HFF-Myc (cell line): ENCODE measurements around the gene VSTM4.

Experiments
- DNase-seq: peaks from one replicate; pipeline ENCODE4 v3.0.0-alpha.2; 2011; ENCODE audit warnings: low read depth; ENCODE audit errors: extremely low read depth
- H3K4me3 ChIP-seq: replicated peaks from 2 replicates; pipeline ENCODE4 v1.5.1; 2011; ENCODE audit warnings: low read depth, mild to moderate bottlenecking, control low read depth, low read length
- TF ChIP-seq, protein P1 (sequence below): IDR thresholded peaks from 2 replicates; pipeline ENCODE4 v1.5.1; 2012; ENCODE audit warnings: mild to moderate bottlenecking, low read depth, low read length, control low read depth; ENCODE audit errors: missing control alignments

Gene VSTM4

DNA sequence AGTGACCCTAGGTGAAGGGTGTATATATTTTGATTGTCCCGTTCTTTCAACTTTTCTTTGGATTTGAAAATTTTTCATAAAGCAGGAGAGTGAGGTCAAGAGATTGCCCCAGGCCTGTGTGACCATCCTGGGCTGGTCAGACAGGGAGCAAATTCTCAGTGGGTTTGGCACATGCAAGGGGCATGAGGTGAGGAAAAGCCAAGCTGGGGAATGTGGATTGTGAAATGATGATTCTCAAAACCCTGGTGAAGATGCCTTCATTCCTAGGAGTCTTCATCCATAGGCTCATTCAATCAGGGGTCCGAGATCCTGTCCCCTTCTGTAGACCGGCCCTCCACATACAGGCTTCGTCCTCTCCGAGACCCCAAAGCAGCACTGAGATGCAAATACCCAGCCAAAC, 45.5 kb upstream of the VSTM4 start:
- TF ChIP-seq, protein P1, sequence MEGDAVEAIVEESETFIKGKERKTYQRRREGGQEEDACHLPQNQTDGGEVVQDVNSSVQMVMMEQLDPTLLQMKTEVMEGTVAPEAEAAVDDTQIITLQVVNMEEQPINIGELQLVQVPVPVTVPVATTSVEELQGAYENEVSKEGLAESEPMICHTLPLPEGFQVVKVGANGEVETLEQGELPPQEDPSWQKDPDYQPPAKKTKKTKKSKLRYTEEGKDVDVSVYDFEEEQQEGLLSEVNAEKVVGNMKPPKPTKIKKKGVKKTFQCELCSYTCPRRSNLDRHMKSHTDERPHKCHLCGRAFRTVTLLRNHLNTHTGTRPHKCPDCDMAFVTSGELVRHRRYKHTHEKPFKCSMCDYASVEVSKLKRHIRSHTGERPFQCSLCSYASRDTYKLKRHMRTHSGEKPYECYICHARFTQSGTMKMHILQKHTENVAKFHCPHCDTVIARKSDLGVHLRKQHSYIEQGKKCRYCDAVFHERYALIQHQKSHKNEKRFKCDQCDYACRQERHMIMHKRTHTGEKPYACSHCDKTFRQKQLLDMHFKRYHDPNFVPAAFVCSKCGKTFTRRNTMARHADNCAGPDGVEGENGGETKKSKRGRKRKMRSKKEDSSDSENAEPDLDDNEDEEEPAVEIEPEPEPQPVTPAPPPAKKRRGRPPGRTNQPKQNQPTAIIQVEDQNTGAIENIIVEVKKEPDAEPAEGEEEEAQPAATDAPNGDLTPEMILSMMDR = no peak
- no peak overlapping the region for H3K4me3 ChIP-seq

DNA sequence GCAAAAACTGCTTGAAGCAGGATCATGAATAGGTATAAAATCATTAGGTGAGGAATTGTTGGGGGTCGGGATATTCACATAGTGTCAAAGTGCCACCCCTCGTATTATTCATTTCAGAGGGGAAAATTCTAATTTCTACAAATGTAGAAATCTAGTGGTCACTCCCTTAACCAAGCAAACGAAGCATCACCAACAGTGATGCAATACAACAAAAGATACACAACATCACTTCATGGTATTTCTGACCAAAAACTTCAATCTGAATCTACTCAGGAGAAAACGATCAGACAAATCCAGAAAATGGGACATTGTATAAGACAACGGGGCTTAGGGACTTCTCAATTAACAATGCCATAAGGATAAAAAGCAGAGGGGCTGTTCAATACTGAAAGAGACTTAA, 44.8 kb upstream of the VSTM4 start:
- TF ChIP-seq, protein P1 = no peak
- no peak for DNase-seq
- H3K4me3 ChIP-seq = no peak overlapping the region

More for the DNA sequence above, 45.5 kb upstream of the VSTM4 start:
- no peak for DNase-seq

DNA sequence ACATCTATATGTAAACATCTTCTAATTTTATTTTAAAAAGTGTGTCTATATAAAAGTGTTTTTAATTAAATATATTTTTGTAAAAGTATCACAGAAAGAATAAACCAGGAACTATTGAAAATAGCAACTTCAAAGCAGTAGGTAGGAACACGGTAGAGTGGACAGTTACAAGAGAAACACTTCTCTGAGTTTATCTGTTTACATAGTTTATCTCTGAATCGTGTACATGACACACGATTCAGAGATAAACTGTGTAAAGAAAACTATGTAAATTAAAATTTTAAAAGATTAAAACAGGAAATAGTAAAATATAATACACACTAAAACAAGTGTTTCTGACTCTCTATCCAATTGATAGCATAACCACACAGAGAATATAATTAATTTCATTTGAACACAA, 43.6 kb upstream of the VSTM4 start:
- TF ChIP-seq, protein P1 = no peak
- no peak overlapping the region for H3K4me3 ChIP-seq
- DNase-seq = no peak

DNA sequence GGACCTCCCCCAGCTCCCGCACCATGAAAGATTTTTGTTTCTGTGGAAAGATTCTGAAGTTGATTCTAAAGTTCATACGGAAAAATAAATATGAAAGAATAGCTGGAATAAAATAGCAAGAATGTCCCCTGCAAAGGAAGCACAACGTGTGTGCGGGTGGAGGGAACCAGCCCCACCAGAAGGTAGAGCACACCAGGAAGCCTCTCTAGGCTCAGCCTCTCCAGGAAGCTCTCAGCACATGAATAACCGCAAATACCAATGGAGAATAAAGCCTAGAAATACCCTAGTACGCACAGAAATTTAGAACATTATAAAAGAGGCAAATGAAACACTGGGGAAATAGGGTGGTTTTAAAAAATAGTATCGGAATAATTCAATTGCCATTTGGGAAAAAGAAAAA, 43.1 kb upstream of the VSTM4 start:
- no peak for DNase-seq
- H3K4me3 ChIP-seq = no peak overlapping the region
- TF ChIP-seq, protein P1 = no peak

DNA sequence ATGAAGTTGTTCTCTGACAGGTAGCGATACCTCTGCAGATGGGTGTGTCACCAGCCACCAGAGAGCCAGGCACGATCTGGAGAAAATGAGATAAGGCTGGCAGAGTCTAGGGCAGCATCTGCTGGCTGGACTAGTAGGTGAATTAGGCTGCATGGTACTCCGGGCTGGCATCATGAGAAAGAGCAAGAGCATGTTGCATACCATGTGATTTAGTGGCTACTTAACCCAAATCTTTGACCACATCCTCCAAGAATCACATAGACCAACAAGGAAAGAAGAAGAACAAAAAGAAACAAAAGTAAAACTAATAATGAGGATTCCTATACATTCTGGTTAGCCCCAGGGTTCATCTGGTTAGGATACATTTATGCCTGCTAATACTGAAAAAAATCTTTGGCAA, 41.9 kb upstream of the VSTM4 start:
- no peak for DNase-seq
- H3K4me3 ChIP-seq = no peak overlapping the region
- TF ChIP-seq, protein P1 = no peak

DNA sequence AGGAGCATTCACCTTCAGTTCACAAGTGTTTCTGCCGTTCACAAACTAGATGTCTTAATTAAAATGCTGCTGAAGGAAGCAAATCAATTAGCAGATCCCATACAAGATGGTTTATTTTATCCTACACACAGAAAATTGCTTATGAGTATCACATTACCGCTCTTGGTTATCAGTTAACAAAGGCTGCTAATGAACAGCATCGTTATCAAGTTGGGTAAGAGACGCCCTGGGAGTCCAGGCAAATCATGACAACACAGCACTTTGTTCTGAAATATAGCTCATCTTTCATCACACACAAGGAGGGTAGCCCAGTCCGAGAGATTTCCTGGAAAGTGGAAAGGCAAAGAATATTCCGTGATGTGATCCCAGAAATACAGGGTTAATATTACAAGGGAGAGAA, 39.3 kb upstream of the VSTM4 start:
- TF ChIP-seq, protein P1 = no peak
- DNase-seq = no peak
- no peak overlapping the region for H3K4me3 ChIP-seq

DNA sequence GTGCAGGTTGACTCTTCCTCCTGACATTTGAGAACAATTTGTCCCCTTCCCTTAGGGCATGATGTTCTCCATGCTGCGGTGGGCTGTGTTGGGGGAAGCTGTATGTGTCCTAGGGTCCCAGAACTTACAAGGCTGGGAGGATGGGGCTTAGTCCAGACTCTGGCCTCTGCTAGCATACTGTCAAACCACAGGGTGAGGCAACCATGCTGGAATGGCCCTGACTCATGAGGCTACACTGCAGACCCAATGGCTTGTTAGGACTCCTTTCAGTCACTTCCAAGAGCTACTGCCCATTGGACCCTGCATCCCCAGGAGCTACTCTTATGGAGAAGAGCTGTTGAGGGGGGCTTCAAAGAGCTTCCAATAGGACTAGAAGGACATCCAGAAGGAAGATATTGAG, 38.6 kb upstream of the VSTM4 start:
- no peak for DNase-seq
- TF ChIP-seq, protein P1 = no peak

More for the DNA sequence above, 38.6 kb upstream of the VSTM4 start:
- no peak overlapping the region for H3K4me3 ChIP-seq
